HG03457 (cell line): ENCODE results near the gene TAP1.

ENCODE experiments used
- ATAC-seq: cut with Tn5 transposase; IDR thresholded peaks from one replicate; pipeline ENCODE4 v1.9.1; 2021; ENCODE audit warnings: moderate number of reproducible peaks; ENCODE audit not compliant: unreplicated experiment

TAP1 gene

DNA sequence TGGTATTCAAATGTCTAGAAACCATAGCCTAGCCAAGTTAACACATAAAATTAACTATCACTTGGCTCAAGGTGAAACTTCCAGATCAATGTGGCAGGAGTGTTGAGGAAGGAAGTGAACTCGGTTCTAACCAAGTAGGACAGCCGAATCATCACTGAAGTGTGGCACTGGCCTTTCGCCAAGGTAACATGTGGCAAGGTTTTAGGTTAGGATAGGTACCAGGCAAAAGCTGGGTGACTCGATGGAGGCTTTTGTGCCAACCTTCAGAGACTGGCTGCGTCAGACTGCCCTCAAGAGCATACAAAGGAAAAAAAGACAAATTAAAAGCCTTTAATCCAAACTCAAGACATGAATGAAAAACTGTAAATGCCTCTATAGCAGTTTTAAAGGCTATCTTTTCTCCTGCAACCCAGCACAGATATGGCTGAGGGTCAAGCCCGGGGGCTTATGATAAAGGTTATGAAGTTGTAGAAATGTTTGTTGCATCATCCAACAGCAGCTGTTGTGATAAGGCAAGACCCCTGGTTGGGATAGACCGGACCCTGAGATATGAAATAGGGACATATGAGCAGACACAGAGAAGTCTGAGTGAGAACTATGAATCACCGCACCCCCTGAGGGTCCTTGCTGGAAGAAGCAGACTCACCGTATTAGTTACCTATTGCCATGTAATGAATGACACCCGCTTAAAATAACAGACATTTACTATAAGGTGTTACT lies 12.4 kb upstream of the TAP1 start:
- ATAC-seq = no peak

DNA sequence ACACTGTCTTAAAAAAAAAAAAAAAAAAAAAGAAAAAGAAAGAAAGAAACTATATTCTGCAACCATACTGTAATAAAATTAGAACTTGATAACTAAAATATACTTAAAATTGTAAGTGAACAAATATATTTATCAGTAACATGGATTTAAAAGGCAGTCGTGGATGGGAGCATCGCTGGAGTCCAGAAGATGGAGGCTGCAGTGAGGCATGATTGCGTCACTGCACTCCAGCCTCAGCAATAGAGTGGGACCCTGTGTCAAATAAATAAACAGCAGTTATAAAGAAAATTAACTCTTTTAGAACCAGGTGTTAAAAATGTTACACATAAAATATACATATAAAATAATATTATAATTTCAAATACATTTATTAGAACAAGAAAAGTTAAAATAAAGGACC lies 9.2 kb upstream of the TAP1 start:
- no peak for ATAC-seq

DNA sequence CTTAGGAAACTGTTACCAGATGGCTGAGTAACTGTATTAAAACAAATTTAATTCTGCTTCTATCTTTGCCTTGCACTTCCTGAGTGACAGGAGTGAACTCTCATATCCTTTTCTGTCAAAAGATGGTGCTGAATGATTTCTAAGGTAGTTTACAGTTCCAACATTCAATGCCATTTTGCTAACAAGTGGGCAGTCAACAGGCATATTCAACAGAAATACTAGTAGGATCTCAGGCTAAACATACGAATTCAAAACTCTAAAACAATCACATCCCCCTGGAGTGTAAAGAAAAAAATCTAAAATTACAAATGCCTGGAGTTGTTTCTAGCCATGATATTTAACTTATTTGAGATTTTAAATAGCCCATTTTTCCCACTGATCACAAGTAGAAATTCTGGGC lies 7.2 kb upstream of the TAP1 start:
- ATAC-seq = no peak

DNA sequence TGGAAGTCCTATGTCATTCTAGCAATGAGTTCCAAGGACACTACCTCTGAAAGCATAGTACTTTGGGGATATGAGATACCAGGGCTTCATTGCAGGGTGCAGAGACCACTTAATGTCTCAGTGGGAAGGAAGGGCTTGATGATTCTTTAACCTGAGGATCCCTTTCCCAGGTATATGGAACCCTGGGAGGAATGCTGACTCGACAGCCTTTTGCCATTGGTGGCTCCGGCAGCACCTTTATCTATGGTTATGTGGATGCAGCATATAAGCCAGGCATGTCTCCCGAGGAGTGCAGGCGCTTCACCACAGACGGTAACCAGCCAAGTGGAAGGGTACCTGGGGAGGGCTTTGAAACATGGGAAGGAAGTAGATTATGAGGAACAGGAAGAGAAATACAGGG lies 4.7 kb upstream of the TAP1 start:
- no peak for ATAC-seq

DNA sequence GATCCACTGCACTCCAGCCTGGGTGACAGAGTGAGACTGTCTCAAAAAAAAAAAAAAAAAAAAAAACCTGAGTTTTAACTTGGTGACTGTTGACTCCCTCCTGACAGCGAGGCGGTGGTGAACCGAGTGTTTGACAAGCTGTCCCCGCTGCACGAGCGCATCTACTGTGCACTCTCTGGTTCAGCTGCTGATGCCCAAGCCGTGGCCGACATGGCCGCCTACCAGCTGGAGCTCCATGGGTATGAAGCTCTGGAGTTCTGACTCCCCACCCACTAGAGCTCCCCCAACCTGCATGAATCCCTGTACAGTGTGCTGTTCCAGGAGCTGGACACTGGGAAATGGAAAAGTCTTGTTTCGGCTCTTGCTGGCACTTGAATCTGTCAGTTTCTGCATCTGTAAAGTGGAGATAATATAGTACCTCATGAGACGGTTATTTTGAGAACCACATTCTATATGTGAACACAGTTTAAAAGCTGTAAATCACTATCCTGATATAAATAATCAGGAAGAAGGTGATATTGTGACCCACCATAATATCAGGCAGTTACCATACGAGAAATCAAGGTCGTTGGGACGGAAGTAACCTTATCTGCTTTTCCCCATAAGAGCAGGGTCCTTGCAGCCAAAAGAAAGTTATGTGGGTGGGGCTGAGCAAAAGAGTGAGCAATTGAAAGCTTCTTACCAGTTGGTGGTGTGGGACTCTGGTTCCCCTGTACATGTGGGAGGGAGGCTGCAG lies 3.8 kb upstream of the TAP1 start:
- no peak for ATAC-seq

GRCh38 chr6:32855467-32856174 lies 2.1 kb upstream of the TAP1 start:
- ATAC-seq = no peak

DNA sequence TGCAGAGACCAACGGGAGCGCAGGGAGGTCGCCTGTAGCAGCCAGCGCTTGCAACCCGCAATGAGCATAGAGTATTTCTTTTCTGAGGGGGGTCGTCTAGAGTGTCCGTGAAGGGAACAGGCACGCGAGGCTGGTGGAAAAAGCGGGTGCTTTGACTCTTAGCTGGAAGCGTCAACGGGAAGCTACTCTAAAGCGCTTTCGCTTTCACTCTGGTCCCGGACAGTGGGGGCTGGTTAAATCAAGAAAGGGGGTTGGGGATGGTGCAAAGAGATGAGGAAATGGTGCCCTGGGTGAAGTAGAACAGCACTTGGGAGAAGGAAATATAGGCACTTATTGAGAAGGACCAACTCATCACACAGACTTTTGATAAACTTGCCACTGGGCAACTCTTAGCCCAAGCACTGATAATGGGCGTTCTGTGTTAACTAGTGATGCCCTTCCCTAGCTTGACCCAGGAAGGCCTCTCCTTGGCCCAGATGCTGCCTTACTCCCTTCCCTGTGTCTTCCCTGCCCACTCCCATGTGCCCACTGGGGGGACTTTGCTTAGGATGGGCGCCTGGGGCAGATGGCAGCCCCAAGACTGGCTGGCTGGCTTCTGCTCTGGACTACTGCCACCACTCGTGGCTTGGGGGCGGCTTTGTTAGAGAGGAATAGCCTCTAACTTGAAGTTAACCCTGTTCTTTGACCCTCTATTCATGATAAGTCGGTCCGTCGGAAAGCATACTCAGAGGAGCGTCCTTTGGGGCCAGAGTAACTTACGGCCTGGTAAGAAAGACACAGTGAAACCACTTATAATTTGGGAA lies 1.1 kb upstream of the TAP1 start:
- ATAC-seq = no peak

DNA sequence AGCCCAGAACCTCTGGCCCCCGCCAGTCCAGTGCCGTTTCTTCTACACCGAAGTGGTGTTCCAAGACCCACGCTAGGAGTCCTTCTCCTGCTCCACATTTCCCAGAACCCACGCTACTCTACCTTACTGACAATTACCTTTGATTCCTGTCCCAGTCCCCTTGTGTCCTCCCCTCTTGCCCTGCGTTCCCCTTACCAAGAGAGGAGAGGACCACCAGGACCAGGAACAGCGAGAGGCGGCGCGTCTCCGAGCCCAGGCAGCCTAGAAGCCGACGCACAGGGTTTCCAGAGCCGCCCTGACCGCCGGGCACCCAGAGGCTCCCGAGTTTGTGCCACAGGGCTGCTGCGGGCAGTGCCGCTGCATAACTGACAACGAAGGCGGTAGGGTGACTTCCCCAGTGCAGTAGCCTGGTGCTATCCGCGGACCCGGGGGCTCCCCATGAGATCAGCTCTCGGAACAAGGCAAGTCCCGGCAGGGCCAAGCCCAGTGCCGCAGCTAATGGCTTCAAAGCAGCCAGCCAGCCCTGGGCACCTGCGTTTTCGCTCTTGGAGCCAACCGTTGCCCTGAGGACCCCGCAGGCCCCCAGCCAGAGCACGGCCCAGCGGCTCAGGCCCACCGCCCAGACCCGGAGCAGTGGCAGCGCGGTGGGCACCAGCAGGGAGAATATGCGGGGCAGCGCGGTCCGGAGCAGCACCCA lies 512 bp downstream of the TAP1 start:
- peak; percentile 8 for ATAC-seq

GRCh38 chr6:32852018-32852843 lies 1.3 kb downstream of the TAP1 start:
- no peak for ATAC-seq

- ATAC-seq = no peak
These were observed 2.5 kb downstream of the TAP1 start for GRCh38 chr6:32851025-32851424.

DNA sequence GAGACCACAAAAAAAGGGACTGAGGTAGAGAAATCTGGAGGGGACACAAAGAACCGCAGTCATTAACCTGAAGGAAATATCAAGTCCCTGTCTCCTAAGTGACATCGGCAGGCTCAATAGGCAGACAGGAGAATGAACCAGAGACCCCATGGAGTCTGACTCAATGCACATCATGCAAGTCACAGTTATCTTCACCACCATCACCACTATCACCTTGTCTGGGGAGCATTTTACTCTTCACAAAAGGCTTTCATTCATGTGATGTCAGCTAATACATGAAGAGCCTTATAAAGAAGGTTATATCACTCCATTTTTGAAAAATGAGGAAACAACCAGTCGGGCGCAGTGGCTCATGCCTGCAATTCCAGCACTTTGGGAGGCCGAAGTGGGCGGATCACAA lies 4.4 kb downstream of the TAP1 start:
- no peak for ATAC-seq

GRCh38 chr6:32847795-32848194 lies 5.7 kb downstream of the TAP1 start:
- no peak for ATAC-seq

- no peak for ATAC-seq
These were observed 6.5 kb downstream of the TAP1 start for GRCh38 chr6:32847004-32847403.

DNA sequence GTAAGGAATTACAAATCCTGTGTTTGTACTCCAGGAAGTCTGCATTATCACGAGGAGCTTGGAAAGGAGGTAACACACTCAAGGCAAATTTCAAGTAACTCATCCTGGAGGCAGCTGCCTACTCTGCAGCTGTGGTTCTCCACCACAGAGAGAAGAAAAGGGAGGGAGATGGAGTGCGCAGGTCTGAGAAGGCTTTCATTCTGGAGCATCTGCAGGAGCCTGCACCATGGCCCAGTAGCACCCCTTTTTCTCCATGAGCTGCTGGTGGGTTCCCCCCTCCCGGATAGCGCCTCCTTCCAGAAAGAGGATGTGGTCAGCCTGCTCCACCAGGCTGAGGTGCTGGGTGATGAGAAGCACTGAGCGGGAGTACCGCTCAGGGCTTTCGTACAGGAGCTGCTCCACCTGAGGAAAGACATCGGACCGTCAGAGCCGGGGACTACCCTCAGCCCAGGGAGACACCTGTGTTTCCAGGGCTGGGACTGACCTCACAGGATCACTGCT lies 8.1 kb downstream of the TAP1 start:
- no peak for ATAC-seq

- no peak for ATAC-seq
These were observed 8.6 kb downstream of the TAP1 start for GRCh38 chr6:32844839-32845383.

DNA sequence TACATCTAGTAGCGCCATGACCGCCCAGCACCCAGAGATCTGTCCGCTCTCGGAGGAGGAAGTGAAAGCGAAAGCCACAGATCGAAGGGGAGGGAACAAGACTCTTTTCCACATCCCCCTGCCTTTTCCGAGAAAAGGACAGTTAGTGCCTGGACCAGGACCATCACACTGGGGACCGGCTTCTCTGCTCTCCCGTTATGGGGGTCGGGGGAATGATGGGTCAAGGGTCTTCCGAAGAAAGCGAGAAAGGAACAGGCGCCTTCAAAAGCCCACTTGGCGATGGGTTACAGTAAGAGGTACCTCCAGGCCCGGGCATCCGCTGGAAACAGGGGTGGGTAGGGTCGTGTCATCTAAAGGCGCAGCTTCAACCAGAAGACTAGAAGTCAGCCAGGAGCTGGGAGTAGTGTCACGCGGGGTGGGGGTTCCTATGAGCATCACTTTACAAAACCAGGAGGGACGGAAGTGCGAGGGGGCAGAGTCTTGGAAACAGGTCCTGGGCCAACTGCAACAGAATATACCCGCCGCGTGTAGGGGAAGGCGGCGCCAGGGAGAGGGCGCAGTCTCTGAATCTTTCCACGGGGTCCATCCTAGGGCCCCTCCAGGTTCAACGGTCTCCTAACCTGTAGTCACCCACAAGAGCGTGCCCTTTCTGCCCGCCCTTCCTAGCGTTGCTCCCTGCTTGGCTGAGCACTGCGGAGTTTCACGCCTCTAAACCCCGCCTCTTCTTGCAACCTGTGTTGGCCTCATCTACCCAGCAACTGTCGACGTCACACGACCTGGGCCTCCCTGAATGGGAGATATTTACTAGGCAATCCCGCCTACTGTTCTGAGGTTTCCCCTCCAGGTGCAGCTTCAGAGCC lies 9.3 kb downstream of the TAP1 start, which contains the start of gene PSMB8:
TSS of gene PSMB8 (minus strand) at position 69 of the 860 bp plus-strand sequence. CDS start at position 18, 51 bp downstream.
- peak; percentile 56 for ATAC-seq

DNA sequence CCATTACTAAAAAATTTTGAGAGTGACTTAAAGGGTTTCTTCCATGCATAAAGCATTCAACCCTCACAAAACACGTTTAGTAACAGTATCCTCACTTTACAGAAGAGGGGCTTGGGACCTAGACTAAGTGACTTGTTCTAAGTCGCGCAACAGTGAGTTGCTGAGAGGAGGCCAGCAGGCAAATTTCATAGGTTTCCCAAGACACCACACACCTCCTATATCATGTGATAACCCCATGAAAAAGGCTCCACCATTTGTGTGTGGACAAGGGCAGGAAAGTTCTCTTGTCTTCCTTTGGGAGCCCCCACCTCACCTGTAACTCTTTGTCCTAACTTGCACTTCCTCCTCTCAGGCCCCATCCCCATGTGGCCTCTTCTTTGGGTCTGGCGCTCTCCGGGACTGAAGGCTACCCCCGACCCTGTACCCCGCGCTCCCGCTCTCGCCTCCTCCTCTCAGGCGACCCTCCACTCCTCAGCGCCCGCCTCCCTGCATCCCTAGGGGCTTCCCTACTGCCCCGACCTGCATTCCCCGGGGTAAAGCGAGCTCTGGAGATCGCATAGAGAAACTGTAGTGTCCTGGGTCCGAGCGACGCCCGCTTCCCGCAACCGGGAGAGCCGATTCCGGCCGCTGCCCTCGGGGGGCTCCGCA lies 10.0 kb downstream of the TAP1 start:
- no peak for ATAC-seq

DNA sequence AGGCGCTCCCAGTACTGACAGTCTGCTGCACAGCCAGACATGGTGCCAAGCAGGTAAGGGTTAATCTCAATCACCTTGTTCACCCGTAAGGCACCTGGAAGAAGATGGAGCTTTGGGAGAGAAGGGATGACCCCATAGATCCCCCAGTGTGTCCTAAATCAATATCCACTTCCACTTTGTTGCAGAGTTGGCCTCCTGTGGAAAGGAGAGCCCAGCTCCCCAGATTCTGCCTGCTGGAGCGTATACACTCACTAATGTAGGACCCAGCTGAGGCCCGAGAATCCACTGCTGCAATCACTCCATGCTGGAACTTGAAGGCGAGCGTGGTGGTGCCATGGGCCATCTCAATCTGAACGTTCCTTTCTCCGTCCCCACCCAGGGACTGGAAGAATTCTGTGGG lies 10.8 kb downstream of the TAP1 start:
- no peak for ATAC-seq
